ENCODE data around the gene ARID3B.
"Not testable (repeated sequence)": the region's sequence is repeated elsewhere in the genome, so short reads cannot be mapped to it uniquely, and the experiment has no call there.

ARID3B gene, protein sequence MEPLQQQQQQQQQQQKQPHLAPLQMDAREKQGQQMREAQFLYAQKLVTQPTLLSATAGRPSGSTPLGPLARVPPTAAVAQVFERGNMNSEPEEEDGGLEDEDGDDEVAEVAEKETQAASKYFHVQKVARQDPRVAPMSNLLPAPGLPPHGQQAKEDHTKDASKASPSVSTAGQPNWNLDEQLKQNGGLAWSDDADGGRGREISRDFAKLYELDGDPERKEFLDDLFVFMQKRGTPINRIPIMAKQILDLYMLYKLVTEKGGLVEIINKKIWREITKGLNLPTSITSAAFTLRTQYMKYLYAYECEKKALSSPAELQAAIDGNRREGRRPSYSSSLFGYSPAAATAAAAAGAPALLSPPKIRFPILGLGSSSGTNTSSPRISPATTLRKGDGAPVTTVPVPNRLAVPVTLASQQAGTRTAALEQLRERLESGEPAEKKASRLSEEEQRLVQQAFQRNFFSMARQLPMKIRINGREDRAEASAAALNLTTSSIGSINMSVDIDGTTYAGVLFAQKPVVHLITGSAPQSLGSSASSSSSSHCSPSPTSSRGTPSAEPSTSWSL

DNA sequence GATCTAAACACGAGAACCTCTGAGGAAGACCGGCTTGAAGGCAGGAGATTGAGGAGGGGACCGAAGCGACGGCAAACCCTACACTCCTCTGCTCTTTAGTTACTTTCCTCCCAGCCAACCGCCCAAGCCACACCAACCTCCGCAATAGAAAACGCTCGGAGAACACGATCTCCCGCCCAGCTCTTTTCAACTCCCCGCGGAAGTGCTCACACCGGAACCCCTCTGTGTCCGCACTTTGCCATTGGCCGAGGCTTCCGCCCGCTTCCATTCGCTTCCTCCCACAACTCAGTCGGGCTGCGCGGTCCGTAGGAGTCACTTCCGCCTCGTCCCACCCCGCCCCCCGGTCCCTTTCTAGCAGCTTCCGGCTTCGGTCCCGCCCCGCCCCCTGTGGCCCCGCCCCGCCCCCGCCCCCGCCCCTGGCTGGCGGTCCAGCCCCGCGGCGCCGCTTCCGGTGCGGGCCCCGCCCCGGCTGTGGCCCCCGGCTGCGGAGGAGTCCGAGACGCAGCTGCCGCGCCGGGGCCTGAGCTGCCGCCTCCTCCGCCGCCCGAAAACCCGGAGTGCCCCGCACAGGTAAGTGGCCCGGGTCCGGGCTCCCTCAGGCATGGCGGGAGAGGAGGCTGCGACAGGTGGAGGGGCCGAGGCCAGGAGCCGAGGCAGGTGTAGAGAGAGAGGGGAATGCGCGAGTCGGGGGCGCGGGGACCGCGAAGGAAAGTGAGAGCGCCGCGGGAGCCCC lies at the start of gene ARID3B:
TSS of gene ARID3B (plus strand) at position 460 of the 733 bp plus-strand sequence. CDS start 2,717 bp downstream, outside the sequence.
- peak; percentile 99 for DNase-seq (ENCODE audit: low spot score)

DNA sequence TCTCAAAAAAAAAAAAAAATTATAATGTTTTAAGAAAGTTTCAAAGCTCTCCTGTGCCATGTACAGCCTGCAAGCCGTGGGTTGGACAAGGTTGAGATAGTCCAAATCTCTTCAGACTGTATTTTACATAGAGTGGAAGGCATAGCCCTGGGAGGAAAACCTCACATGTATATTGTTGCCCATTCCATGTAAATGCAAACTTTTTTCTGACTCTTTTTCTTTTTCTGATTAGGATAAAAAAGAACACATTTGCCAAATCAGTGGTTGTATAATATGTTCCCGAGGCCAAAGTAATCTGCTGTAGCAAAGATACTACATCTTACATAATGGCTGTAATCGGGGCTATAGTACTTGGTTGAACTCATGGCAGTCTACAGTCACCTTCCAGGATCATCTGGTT lies 44.4 kb upstream of the ARID3B start:
- DNase-seq (ENCODE audit: low spot score), result no peak

DNA sequence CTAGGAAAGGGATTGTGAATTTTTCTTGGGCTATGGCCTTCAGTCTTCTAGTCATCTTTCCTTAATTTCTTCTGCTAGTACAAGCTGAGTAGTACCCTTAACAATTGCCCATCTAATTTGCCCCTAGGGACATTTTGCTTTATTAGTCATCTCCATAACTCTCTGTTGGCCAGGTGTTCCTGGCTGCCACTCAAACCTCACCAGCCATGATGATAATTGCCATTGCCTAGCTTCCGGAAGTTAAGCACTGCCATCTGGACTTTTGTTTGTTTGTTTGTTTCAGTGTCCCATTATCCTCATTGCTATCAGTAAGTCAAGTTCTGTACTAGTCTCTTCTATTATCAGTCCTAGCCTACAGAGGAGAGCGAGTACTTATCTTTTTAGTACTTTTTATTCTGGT lies 43.4 kb upstream of the ARID3B start:
- no peak for DNase-seq (ENCODE audit: low spot score)

DNA sequence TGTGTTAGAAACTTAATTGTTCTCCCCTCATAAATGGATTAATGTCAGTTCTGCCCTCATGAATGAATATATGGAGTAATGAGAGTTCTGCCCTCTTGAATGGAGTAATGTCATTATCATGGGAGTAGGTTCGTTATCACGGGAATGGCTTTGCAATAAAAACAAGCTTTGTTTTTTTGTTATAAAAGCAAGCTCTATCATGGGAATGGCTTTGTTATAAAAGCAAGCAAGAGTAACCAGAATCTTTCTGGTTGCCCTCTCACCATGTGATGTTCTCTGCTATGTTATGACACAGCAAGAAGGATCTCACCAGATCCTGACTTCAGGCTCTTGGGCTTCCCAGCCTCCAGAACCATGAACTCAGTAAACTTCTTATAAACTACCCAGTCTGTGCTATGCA lies 41.7 kb upstream of the ARID3B start:
- DNase-seq (ENCODE audit: low spot score), result no peak

DNA sequence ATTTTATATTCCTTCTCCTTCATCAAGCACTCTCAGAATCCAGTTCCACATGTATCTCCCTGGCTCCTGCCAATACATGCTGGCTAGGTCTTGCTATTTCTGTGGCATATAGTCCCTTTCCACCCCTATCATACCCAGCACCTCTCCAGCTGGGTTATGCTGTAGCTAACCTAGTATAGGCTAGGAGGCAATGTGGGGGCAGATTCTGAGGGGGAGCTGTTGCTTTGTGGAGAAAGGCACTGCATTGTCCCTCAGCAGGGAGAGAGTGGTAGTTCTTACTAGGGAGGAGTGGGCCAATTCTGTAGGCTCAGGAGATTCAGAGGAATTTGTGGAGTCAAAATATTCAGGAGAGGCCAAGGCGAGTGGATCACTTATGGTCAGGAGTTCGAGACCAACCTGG lies 40.6 kb upstream of the ARID3B start:
- no peak for DNase-seq (ENCODE audit: low spot score)

DNA sequence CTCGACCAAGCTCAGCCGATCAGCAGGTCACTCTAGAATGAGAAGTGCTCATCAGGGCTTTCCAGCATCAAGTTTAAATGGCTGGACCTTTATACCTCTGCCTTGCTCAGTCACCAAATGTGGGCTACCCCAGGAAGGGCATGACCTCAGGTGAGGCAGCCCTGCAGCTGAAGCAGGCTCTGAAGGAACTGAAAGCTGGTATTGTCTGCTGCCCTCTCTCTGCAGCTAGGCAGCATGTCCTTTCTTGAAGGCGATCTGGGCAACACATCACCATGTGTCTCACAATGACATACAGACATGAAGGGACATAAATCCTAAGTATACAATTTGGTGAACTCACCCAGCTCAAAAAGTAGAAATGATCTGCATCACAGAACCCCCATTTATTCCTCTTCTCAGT lies 38.7 kb upstream of the ARID3B start:
- no peak for DNase-seq (ENCODE audit: low spot score)

DNA sequence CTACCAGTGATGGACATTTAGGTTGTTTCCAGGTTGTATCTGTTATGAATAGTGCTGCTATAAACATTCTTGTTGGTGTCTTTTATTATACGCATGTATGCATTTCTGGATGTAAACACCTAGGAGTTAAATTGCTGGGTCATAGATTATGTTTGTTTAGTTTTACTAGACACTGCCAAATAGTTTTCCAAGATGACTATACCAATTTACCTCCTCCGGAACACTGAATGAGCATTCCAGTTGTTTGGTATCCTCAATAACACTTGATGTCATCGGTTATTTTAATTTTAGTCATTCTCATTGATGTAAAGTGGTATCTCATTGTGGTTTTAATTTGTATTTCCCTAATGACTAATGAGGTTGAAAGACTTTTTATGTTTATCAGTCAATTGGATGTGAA lies 36.6 kb upstream of the ARID3B start:
- DNase-seq (ENCODE audit: low spot score), result no peak

DNA sequence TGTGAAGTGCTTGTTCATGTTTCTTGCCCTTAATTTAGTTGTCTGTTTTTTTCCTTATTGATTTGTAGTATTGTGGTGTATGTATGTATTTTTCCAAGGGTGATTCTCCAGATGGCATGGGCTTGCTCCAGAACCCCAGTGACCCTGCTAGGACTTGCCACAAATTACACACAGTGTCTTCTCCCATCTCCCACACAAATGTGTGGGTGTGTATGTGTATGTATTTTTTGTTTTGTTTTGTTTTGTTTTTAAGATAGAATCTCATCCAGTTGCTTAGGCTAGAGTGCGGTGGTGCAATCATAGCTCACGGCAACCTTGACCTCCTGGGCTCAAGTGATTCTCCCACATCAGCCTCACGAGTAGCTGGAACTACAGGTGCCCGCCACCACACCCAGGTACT lies 36.2 kb upstream of the ARID3B start:
- no peak for DNase-seq (ENCODE audit: low spot score)

DNA sequence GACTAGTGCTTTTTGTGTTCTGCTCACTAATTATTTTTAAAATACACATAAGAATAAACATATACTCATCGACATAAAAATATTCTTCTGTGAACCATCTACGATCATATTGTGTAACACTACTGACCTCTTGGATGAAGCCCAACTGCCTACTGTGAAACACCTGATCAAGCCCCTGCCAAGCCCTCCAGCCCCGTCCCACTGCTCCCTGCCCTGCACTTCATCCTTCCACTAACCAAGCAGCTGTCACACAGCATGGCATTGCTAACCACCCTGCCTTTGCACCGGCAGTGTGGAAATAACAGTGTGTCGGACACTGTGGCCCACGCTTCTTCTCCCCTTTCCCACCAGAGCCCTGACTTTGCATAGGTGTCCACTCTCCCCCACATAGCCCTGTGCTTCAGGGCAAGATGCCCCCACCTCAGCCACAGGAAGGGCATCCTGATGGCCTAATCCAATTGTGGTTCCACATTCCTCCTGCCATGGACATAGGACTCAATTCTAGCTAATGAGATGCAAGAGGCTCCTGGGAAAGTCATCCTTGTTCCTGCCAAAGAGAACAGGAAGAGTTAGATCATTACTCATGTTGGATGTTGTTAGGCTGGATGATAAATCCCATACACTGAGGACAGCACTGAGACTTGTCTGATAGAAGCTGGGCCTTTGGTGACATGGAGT lies 35.0 kb upstream of the ARID3B start:
- DNase-seq (ENCODE audit: low spot score), result no peak

DNA sequence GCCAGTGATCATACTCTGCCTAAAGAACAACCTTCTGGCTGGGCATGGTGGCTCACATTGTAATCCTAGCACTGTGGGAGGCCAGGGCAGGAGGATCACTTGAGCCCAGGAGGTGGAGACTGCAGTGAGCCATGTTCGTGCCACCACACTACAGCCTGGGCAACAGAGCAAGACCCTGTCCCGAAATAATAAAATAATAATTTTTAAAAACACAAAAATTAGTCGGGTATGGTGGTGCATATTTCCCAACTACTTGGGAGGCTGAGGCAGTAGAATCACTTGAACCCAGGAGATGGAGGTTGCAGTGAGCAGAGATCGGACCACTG lies 34.5 kb upstream of the ARID3B start:
- DNase-seq (ENCODE audit: low spot score), result no peak

DNA sequence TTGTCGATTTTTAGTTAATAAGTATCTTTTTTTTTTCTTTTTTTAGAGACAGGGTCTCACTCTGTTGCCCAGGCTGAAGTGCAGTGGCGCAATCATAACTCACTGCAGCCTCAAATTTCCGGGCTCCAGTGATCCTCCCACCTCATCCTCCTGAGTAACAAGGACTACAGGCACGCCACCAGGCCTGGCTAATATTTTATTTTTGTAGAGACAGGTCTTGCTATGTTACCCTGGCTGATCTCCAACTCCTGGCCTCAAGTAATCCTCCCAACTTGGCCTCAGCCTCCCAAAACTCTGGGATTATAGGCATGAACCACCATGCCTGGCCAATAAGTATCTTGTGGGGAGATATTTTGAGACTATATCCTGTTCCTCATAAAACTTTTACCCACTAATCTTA lies 29.4 kb upstream of the ARID3B start:
- no peak for DNase-seq (ENCODE audit: low spot score)

DNA sequence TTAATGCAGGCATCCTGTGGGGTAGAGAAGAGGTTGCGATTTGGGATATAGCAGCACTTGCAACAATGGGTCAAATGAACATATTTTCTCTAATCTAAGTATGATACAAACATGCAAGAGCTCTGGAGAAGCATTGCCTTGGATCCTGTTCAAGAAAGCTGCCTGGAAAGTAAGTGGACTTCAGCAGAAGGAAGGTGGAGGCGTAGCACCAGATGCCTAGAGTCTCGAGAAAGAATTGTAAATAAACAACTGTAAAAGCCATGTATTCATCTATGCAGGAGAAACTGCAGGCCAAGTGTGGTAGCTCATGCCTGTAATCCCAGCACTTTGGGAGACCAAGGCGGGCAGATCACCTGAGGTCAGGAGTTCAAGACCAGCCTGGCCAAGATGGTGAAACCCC lies 27.0 kb upstream of the ARID3B start:
- DNase-seq (ENCODE audit: low spot score), result not testable (repeated sequence)

DNA sequence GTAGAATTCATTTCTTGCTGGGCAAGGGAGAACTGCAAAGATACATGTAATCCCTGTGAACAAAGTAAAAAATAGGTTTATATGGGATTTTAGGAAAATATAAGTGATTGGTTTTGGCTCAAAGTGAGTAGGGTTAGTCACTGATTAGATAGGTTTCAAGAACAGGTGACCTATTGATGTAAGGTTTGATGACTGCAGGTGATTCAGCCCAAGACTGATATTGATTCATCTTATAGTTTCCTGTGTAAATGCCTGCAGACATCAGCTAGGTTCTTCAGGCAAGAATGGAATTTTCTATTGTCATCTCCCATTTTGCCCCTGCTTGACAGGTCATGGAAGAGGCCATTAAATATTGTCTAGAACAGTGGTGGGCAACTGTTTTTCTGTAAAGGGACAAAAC lies 23.9 kb upstream of the ARID3B start:
- no peak for DNase-seq (ENCODE audit: low spot score)

DNA sequence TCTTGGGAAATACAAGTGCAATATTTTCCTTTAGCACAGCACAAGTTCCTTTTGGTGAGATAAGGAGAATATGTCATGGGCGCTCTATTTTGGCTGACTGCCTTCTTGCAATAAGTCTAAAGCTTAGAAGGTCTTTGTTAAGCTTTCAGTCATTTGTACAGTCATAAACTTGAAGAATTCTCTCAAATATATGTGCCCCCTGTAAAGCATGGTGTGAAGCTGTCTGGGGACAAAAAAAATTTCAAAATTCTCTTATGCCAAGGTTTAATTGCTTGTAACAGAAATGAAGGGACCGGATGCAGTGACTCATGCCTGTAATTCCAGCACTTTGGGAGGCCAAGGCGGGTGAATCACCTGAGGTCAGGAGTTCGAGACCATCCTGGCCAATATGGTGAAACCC lies 21.7 kb upstream of the ARID3B start:
- DNase-seq (ENCODE audit: low spot score), result no peak

DNA sequence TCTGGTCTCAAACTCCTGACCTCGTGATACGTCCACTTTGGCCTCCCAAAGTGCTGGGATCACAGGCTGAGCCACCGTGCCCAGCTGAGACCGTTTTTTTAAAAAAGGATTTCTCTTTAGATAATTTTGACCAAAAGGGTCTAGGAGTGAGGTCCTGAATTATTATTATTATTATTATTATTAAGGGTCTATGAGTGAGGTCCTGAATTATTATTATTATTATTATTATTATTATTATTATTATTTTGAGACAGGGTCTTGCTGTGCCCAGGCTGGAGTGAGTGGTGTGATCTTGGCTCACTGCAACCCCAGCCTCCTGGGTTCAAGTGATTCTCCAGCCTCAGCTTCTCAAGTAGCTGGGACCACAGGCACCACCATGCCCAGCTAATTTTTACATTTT lies 20.6 kb upstream of the ARID3B start:
- DNase-seq (ENCODE audit: low spot score), result no peak

DNA sequence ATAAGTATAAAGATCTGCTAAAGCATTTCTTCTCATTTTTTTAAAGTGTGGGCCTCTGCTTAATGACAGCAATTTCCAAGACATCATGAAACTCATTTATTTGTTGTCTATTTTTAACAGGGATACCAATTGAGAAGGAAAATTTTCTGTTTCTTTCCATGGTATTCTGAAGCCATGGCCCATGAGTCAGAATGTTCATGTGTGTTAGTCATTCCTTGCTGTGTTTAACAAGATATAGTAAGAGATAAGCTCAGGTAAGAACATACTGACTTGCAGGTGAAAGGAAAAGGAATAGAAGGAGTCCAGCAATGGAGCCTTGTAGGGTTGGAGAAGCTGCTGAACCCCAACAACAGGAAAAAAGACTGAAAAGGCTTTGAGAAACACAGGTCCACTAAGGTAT lies 17.0 kb upstream of the ARID3B start:
- no peak for DNase-seq (ENCODE audit: low spot score)

DNA sequence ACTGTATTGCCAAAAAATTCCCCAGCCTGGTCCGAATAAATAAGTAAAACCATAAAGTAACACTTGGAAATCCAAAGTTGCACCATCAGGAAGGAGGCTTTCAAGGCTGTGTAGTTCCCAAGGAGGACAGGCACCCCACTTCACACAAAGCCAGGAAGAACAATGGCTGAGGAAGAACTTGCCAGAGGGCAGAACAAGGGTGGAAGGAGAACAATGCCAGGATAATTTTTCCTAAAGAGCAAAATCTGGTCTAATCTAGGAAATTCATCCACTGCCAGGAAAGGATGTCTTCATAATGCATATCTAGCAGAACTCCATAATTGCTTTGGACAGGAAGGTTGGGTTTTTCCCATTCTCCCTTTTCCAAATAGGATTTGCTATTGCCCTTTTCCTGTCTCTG lies 15.7 kb upstream of the ARID3B start:
- DNase-seq (ENCODE audit: low spot score), result no peak

DNA sequence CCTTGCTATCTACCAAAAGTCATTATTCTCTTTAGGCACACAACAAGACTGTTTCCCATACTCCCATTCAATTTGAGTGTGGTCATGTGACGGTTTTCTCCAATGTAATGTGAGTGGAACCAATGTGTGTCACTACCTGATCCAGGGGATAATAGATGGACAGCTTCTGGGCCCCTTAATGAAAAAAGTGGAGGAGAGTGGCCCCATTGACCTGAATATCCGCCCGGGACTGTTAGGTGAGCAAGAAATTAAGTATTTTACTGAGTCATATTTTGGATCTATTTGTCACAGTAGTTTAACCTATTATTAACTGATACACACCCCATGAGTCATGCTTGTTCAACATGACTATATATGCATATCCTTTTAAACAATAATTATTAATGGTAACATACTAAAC lies 15.1 kb upstream of the ARID3B start:
- no peak for DNase-seq (ENCODE audit: low spot score)

DNA sequence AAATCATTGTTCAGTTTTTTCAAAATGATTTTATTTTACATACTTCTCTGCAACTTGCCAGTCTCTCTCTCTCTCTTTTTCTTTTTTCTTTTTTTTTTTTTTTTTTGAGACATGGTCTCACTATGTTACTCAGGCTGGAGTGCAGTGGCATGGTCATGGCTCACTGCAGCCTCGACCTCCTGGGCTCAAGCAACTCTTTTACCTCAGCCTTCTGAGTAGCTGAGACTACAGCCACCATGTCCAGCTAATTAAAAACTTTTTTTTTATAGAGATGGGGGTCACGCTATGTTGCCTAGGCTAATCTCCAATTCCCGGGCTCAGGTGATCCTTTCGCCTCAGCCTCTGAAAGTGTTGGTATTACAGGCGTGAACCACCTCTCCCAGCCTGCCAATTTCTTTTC lies 12.1 kb upstream of the ARID3B start:
- no peak for DNase-seq (ENCODE audit: low spot score)

DNA sequence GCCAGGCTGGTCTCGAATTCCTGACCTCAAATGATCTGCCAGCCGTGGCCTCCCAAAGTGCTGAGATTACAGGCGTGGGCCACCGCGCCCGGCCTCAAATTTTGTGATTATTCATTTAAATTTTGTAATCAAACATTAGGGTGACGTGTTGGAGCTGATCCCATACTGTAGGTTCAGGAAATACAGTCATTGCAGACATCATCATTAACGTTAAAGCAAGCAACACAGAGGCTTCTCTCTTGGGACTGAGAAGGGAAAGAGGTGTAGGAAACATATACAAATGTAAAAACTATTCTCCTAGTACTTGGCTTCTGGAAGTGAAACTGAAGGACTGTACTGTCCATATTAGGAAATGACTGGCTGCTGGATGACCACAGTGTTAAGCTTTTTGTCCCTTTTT lies 11.1 kb upstream of the ARID3B start:
- DNase-seq (ENCODE audit: low spot score), result no peak

DNA sequence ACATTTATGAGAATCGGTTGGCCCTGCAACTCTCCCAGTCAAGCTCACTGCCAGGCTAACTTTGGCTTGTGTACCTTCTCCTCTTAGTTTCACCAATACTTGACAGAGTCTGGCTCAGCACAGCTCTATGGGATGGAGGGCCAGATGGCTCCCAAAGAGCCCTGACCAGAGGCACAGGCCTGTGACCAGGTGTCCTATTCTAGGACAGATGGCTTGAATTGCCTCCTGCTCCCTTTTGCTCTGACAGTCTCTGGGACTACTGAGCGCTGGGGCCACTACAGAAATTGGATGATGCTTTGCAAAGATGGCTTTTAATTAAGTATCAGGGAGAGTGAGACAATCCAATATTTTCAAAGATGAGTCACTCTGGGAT lies 10.3 kb upstream of the ARID3B start:
- DNase-seq (ENCODE audit: low spot score), result no peak

DNA sequence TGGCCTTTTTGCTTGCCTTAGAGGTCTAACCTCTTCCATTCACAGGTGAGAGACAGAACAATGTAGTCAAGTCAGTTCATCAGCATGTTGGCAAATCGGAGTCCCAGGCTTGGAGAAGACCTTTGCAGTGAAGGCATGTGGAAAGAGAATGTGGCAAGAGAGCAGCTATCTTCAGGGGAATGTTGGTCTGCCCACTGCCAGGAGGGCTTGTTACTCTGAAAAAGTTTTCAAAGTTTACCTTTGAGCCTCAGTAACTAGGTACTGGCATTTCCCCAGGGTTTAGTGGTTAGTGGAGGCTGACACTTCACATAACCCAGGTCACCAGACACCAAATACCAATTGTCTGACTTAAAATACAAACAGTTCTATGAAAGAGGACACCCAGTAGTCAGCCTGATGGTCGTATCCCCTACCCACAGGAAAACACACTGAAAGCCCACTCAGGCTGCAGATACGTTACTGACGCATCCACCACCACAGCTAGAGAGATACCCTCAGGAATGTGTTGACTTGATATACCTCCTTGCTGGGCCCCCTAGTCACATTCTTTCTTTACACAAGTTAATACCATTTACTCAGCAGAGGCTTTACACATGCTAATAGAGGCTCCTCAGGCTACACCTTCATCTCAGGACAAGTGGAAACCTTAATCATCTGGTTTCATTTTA lies 9.7 kb upstream of the ARID3B start:
- no peak for DNase-seq (ENCODE audit: low spot score)

All from Ammon's horn (tissue), 1 donor.